ENCODE results near the gene STOX1. TPM values are rescaled to one million over a fixed set of nuclear protein-coding genes. Genes with fewer than 3 reads are reported as not detected.
A peak's percentile ranks its signal among the peaks of the same experiment; 100 is the strongest.
"Not testable (repeated sequence)": the region's sequence is repeated elsewhere in the genome, so short reads cannot be mapped to it uniquely, and the experiment has no call there.

Gene STOX1
- total RNA-seq, 1 experiment from 2014 or later: 0.68 TPM

DNA sequence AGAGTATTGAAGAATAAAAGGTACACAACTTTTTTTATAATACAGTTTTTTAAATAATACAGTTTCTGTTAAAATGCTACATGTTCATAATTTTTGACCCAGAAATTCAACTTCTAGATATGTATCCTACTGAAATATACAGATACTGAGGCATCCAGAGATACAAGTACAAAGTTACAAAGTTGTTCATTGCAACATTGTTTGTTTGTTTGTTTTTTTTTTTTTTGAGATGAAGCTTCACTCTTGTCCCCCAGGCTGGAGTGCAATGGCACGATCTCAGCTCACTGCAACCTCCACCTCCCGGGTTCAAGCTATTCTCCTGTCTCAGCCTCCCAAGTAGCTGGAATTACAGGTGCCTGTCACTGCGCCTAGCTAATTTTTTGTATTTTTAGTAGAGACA, 105.5 kb downstream of the STOX1 start:
- DNase-seq (ENCODE audit: low read depth); in situ Hi-C loops (cut with HindIII; ENCODE audit: low pct_unique_long_range_greater_than_20kb, low sequenced_read_pairs): not testable (repeated sequence)

- no peak for DNase-seq (ENCODE audit: low read depth)
- in situ Hi-C loops (cut with HindIII; ENCODE audit: low pct_unique_long_range_greater_than_20kb, low sequenced_read_pairs): no loop called here
Measured at GRCh38 chr10:68934994-68935393, 107.7 kb downstream of the STOX1 start.

DNA sequence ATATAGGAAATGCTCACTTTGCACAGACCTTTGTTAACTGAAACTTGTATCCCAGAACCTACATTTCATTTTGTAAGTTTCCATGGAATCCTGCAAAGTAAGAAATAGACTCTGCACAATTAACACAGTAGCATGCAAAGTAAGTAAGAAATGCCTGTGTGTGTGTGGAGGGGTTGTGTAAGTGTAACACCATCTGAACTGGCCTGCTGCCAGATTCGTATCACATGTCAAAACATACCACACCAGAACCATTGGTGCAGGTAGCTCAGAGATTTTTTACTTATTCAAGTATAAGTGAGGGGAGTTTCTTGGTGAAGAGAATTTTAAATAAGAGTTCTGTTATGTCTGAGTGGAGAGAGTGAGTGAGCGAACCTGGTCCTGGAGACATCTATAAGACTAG, 110.8 kb downstream of the STOX1 start:
- in situ Hi-C loops (cut with HindIII; ENCODE audit: low pct_unique_long_range_greater_than_20kb, low sequenced_read_pairs): no loop called here
- peak; percentile 19 for DNase-seq (ENCODE audit: low read depth)

- DNase-seq (ENCODE audit: low read depth): no peak
- in situ Hi-C loops (cut with HindIII; ENCODE audit: low pct_unique_long_range_greater_than_20kb, low sequenced_read_pairs): no loop called here
Measured at GRCh38 chr10:68938884-68939283, 111.6 kb downstream of the STOX1 start.

- in situ Hi-C loops (cut with HindIII; ENCODE audit: low pct_unique_long_range_greater_than_20kb, low sequenced_read_pairs): not testable (repeated sequence)
Measured at GRCh38 chr10:68940917-68941316, 113.6 kb downstream of the STOX1 start.

More at GRCh38 chr10:68940917-68941316, 113.6 kb downstream of the STOX1 start:
- not testable (repeated sequence) for DNase-seq (ENCODE audit: low read depth)

Other genes starting within 250 kb of the STOX1 start
- 18.3 and 40.5 TPM in 2 replicates for gene CCAR1, start 106.3 kb upstream of the STOX1 start, total RNA-seq (2014; rRNA removed; shearing (Covaris generic); ENCODE audit: low replicate concordance)
- 17.2 and 29.2 TPM in 2 replicates for gene DDX50, start 73.8 kb downstream of the STOX1 start, total RNA-seq (2014; rRNA removed; shearing (Covaris generic); ENCODE audit: low replicate concordance)
- 26.4 and 32.4 TPM in 2 replicates for gene DDX21, start 128.6 kb downstream of the STOX1 start, total RNA-seq (2014; rRNA removed; shearing (Covaris generic); ENCODE audit: low replicate concordance)
- gene KIFBP, start 161.3 kb downstream of the STOX1 start, total RNA-seq (2014; rRNA removed; shearing (Covaris generic); ENCODE audit: low replicate concordance): 37.3 and 41.5 TPM in 2 replicates

All from Caki2 (cell line).